GM12874 (cell line): Measurements from ENCODE around the gene ERG.

Experiments used
- TF ChIP-seq, protein P1 (sequence below): IDR thresholded peaks from 2 replicates; pipeline ENCODE4 v1.5.1; 2011; ENCODE audit warnings: low read depth, mild to moderate bottlenecking, control low read depth, low read length, moderate library complexity; ENCODE audit not compliant: insufficient read depth

The ERG gene

DNA sequence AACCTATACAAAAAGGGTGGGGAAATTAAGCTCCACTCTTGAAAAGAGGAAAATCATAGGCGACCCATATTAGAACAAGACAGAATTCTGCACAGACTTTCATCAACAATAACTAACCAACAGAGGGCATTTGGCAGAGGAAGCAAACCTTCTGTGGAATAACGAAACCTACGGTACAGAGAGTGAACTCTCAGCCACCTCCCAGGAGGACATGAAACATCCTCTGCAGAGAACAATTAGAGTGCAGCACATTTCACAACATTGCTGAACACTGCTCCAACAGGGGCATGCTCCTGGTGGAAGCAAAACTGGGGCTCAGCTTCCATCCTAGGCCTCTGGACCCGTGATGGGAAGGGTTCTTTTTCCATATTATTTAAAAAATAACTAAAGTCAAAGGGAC, 130.6 kb downstream of the ERG start:
- TF ChIP-seq, protein P1, sequence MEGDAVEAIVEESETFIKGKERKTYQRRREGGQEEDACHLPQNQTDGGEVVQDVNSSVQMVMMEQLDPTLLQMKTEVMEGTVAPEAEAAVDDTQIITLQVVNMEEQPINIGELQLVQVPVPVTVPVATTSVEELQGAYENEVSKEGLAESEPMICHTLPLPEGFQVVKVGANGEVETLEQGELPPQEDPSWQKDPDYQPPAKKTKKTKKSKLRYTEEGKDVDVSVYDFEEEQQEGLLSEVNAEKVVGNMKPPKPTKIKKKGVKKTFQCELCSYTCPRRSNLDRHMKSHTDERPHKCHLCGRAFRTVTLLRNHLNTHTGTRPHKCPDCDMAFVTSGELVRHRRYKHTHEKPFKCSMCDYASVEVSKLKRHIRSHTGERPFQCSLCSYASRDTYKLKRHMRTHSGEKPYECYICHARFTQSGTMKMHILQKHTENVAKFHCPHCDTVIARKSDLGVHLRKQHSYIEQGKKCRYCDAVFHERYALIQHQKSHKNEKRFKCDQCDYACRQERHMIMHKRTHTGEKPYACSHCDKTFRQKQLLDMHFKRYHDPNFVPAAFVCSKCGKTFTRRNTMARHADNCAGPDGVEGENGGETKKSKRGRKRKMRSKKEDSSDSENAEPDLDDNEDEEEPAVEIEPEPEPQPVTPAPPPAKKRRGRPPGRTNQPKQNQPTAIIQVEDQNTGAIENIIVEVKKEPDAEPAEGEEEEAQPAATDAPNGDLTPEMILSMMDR, result no peak

DNA sequence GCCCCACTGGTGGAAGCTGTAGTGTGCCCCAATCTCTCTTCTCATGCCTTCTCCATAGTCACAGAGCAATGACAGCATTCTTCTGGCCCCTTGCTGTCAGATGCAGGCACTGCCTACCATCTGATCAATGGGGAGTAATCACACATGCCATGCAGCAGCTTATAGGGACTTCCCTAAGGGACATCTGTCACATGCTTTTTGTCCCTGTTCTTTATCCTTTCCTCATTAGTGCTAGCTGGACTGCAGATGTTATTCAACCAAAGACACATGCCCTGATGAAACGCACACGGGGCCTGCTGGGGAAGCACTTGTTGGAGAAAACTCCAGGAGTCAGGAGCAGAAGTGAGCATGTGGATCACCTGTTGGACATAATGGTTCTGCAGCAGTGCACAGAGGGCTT, 132.8 kb downstream of the ERG start:
- TF ChIP-seq, protein P1, result no peak

DNA sequence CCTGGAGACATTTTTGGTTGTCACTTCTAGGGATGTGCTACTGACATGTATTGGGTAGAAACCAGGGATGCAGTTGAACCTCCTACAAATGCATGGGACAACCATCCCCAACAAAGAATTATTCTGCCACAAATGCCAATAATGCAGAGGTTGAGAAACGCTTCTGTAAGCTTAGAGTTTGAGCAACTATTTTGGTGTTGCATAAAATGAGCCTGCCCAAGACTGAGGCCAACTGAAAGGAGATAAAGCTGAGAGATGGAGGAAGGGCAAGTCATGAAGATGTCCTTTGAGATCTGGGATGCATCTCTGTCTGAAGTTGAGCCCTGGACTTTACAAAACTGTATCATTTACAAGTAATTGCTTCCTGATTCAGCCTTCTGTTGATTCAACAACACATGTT, 134.6 kb downstream of the ERG start:
- TF ChIP-seq, protein P1, result no peak

DNA sequence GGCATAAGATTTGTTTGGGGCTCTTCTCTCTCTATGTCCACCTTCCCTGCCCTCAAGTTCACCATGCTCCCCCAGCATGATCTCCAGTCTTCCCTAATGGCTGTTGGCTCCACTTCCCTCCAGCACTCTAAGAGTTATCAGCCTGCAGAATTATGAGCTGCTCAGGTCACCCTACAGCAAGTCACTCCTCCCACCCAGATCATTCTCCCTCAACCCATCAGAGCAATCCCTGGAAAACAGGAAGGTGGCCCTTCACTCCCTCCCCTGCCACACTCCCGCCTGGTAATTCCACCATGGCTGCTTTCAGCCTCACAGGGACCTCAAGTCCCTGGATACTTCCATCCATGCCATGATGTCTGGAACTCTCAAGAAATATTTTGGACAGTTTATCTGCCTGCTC, 137.0 kb downstream of the ERG start:
- TF ChIP-seq, protein P1, result no peak

DNA sequence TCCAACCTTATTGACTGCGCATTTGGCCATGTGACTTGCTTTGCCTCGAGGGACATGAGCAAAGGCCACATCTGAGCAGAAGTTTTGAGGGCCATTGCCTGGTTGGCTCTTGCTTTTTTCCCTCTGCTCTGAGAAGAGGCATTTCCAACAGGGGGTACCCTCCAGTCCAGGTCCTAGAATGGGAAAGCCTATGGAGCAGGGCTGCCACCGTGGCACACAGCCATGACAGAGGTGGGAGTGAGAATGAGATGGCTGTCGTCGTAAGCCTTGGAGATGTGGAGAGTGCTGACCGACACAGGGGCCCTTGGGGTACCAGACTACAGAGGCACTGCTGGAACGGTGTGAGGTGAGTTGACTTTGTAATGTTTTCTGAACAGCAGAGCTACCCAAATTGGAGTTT, 138.4 kb downstream of the ERG start:
- TF ChIP-seq, protein P1, result no peak

DNA sequence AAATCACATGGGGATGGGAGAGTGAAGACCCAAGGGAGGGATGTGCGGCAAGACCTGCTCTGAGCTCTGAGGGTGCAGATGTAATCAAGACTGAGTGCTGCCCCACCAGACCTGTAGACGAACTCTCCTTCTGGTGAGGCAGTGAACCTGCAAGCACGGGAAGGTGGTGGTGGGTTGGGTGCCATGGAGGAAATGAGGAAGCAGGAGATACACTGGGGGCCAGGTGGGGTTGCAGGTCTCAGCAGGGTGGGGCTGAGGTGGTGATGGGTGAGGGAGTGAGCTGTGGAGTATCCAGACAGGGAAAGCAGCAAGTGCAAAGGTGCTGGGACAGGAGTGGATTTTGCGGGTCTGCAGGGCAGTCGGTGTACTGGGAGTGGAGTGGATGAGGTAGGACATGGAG, 139.2 kb downstream of the ERG start:
- TF ChIP-seq, protein P1, result no peak

DNA sequence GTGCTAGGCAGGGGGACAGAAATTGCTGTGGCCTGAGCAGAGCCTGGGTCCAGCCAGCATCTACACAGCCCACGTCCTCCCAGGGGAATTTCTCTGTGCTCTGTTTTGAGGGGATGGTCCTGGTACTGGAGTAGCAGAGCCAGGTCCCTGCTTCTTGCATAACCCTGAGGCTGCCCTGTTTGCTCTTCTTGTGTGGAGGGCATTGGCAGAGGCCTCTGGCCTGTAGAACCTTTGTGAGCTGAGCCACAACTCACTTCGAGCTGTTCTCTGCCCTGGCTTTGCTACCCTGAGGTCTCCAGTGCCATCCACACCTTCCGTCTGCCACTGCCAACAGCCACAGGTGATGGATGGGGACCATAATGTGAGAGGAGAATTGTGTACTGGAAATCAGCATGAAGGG, 139.6 kb downstream of the ERG start:
- TF ChIP-seq, protein P1, result no peak

DNA sequence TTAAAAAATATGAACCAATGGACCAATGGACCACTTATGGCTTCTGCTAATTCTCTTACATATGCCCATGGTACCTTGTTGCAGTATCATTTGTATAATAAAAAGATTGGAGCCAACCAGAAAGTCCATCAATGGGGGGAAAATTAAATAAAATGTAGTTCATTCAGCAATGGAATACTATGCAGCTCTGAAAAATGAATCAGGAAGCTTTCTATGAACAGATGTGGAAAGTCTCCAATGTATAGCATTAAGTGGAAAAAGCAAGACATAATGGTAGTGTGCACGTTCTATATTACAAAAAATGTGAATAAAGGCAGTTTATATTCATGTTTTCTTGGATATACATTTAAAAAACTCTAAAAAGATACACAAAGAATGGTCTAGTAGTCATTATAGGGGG, 140.2 kb downstream of the ERG start:
- TF ChIP-seq, protein P1, result no peak
